ENCODE measurements around the gene CCDC74A. TPM values are rescaled to one million over a fixed set of nuclear protein-coding genes. Genes with fewer than 3 reads are reported as not detected.
A peak's percentile ranks its signal among the peaks of the same experiment; 100 is the strongest.
"Not testable (repeated sequence)": the region's sequence is repeated elsewhere in the genome, so short reads cannot be mapped to it uniquely, and the experiment has no call there.

CCDC74A gene
- total RNA-seq, 1 donor, result 0.27 TPM

- not testable (repeated sequence) for DNase-seq (ENCODE audit: low read depth in 2 of 3, low spot score in 2 of 3)
Observed at GRCh38 chr2:131525256-131525655, 2.4 kb upstream of the CCDC74A start.

GRCh38 chr2:131528981-131529863 is 1.5 kb downstream of the CCDC74A start:
- not testable (repeated sequence) for DNase-seq (ENCODE audit: low read depth in 2 of 3, low spot score in 2 of 3)

- DNase-seq (ENCODE audit: low read depth in 2 of 3, low spot score in 2 of 3), result not testable (repeated sequence)
Observed at GRCh38 chr2:131529864-131530445, 2.3 kb downstream of the CCDC74A start.

GRCh38 chr2:131530626-131531344 is 3.1 kb downstream of the CCDC74A start:
- peak in 1 of 3 donors; percentile 7 for DNase-seq (ENCODE audit: low read depth in 2 of 3, low spot score in 2 of 3)

GRCh38 chr2:131531547-131532185 is 4.0 kb downstream of the CCDC74A start:
- not testable (repeated sequence) for DNase-seq (ENCODE audit: low read depth in 2 of 3, low spot score in 2 of 3)

- not testable (repeated sequence) for DNase-seq (ENCODE audit: low read depth in 2 of 3, low spot score in 2 of 3)
Observed at GRCh38 chr2:131532723-131533608, 5.3 kb downstream of the CCDC74A start.

- DNase-seq (ENCODE audit: low read depth in 2 of 3, low spot score in 2 of 3), result not testable (repeated sequence)
Observed at GRCh38 chr2:131533609-131534316, 6.1 kb downstream of the CCDC74A start.

GRCh38 chr2:131534317-131534672 is 6.6 kb downstream of the CCDC74A start:
- not testable (repeated sequence) for DNase-seq (ENCODE audit: low read depth in 2 of 3, low spot score in 2 of 3)

- not testable (repeated sequence) for DNase-seq (ENCODE audit: low read depth in 2 of 3, low spot score in 2 of 3)
Observed at GRCh38 chr2:131534965-131535364, 7.3 kb downstream of the CCDC74A start.

- DNase-seq (ENCODE audit: low read depth in 2 of 3, low spot score in 2 of 3), result no peak
Observed at GRCh38 chr2:131535526-131535925, 7.8 kb downstream of the CCDC74A start.

- DNase-seq (ENCODE audit: low read depth in 2 of 3, low spot score in 2 of 3), result not testable (repeated sequence)
Observed at GRCh38 chr2:131535951-131536826, 8.5 kb downstream of the CCDC74A start.

- DNase-seq (ENCODE audit: low read depth in 2 of 3, low spot score in 2 of 3), result not testable (repeated sequence)
Observed at GRCh38 chr2:131536841-131537240, 9.2 kb downstream of the CCDC74A start.

GRCh38 chr2:131538856-131539255 is 11.2 kb downstream of the CCDC74A start:
- not testable (repeated sequence) for DNase-seq (ENCODE audit: low read depth in 2 of 3, low spot score in 2 of 3)

GRCh38 chr2:131542438-131543384 is 15.0 kb downstream of the CCDC74A start:
- no peak for DNase-seq (ENCODE audit: low read depth in 2 of 3, low spot score in 2 of 3)

GRCh38 chr2:131543385-131543891 is 15.8 kb downstream of the CCDC74A start:
- DNase-seq (ENCODE audit: low read depth in 2 of 3, low spot score in 2 of 3), result no peak

GRCh38 chr2:131544006-131544812 is 16.5 kb downstream of the CCDC74A start:
- DNase-seq (ENCODE audit: low read depth in 2 of 3, low spot score in 2 of 3), result not testable (repeated sequence)

Measured in hematopoietic multipotent progenitor cell (in vitro differentiated cells).